ENCODE results near the gene C1orf50. TPM values are rescaled to one million over a fixed set of nuclear protein-coding genes. Genes with fewer than 3 reads are reported as not detected.
A peak's percentile ranks its signal among the peaks of the same experiment; 100 is the strongest.

Gene C1orf50
- total RNA-seq, 1 experiment from 2014 or later, result 8.3 TPM

DNA sequence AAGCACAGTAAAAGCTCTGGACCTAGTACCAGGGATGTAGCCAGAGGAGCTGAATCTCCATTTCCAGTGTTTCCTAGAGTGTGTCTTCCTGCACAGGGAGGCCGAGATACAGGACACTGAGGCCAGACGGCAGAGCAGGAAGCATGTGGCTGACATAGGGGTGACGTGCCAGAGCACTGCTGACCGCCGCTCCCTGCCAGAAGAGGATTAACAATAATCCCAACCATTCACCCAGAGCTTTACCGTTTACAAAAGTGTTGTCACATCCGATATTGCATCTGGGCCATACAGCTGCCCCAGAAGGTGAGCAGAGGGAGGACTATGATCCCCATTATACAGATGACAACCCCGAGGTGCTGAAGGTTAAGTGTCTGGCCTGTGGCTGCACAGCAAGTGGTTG lies 21.2 kb upstream of the C1orf50 start:
- H3K27ac ChIP-seq, result no peak overlapping the region
- H4K20me1 ChIP-seq (ENCODE audit: insufficient read depth), result no peaks in the 10 kb centered on the region
- CTCF ChIA-PET, result no interaction called here
- no peak overlapping the region for H2AFZ ChIP-seq
- H3K36me3 ChIP-seq (ENCODE audit: low read depth), result no peaks in the 10 kb centered on the region
- intact Hi-C loops (cut with micrococcal nuclease; ENCODE audit: unreplicated experiment), result no loop called here
- H3F3A ChIP-seq (ENCODE audit: insufficient read depth, low read depth), result no peaks in the 10 kb centered on the region
- no peaks in the 10 kb centered on the region for H3K79me2 ChIP-seq (ENCODE audit: low read depth)
- DNase-seq, result no peak
- no peaks in the 10 kb centered on the region for H3K9me3 ChIP-seq (ENCODE audit: insufficient read depth, low read depth)
- no peaks in the 10 kb centered on the region for H3K27me3 ChIP-seq (ENCODE audit: insufficient read depth, low read depth)
- POLR2A ChIA-PET (ENCODE audit: unreplicated experiment), result no interaction called here
- H3K4me1 ChIP-seq (replicated peaks; ENCODE audit: insufficient read depth), result no peaks in the 10 kb centered on the region
- no peak overlapping the region for H3K4me2 ChIP-seq
- no peak overlapping the region for H3K4me3 ChIP-seq
- TF ChIP-seq, protein P1, sequence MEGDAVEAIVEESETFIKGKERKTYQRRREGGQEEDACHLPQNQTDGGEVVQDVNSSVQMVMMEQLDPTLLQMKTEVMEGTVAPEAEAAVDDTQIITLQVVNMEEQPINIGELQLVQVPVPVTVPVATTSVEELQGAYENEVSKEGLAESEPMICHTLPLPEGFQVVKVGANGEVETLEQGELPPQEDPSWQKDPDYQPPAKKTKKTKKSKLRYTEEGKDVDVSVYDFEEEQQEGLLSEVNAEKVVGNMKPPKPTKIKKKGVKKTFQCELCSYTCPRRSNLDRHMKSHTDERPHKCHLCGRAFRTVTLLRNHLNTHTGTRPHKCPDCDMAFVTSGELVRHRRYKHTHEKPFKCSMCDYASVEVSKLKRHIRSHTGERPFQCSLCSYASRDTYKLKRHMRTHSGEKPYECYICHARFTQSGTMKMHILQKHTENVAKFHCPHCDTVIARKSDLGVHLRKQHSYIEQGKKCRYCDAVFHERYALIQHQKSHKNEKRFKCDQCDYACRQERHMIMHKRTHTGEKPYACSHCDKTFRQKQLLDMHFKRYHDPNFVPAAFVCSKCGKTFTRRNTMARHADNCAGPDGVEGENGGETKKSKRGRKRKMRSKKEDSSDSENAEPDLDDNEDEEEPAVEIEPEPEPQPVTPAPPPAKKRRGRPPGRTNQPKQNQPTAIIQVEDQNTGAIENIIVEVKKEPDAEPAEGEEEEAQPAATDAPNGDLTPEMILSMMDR (conservative IDR thresholded peaks at IDR 0.05), result no peak
- no peak for TF ChIP-seq EZH2 (IDR thresholded peaks at IDR 0.05; ENCODE audit: low read depth)
- no TSS peak for BruUV-seq (replicated peaks)
- H3K9me2 ChIP-seq (ENCODE audit: insufficient read depth), result no peaks in the 10 kb centered on the region

DNA sequence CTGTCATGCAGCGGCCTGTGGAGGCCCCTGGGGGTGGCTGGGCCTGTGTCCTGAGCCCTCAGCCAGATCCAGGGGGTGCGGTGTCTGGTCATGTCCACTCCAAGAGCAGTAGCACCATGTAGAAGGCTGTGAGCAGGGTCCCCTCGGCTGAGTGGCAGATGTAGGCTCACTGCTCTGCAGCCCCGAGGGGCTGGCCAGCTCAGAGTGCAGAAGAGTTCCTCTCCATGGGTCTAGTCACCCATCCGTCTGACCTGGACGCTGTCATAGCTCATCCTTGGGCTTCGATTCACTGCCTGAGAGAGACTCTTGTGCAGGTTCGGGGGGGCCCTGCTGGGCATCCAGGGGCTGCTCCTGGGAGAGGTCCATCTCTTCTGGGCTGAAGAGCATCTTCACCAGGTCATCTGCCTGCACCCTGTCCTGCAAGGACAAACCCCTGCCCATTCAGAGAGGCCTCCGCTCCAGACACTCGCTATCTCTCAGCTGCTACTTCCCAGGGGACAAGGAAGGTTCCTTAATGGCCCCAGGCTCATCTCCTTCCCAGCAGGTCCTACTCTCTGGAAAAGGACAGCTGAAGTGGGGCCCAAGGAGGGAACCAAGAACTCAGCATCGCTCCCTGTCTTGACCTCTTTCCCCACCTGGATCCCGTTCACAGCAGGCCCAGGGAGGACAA lies 20.5 kb upstream of the C1orf50 start:
- CTCF ChIA-PET, result interaction anchor here (0.6 kb wide), 1 partner anchor 20 kb away, joined by 3 read pairs; no protein-coding TSS in a partner anchor
- Histone ChIP-seq H3K79me2 (ENCODE audit: low read depth) (no peaks in the 10 kb centered on the region), H3K27me3 (ENCODE audit: insufficient read depth, low read depth) (no peaks in the 10 kb centered on the region), H4K20me1 (ENCODE audit: insufficient read depth) (no peaks in the 10 kb centered on the region), H3K9me2 (ENCODE audit: insufficient read depth) (no peaks in the 10 kb centered on the region), H3K9me3 (ENCODE audit: insufficient read depth, low read depth) (no peaks in the 10 kb centered on the region), H2AFZ (no peak overlapping the region), H3K4me3 (no peak overlapping the region), H3K4me2 (no peak overlapping the region), H3K4me1 (replicated peaks; ENCODE audit: insufficient read depth) (no peaks in the 10 kb centered on the region), H3F3A (ENCODE audit: insufficient read depth, low read depth) (no peaks in the 10 kb centered on the region), H3K36me3 (ENCODE audit: low read depth) (no peaks in the 10 kb centered on the region), H3K27ac (no peak overlapping the region)
- no TSS peak for BruUV-seq (replicated peaks)
- DNase-seq, result no peak
- POLR2A ChIA-PET (ENCODE audit: unreplicated experiment), result interaction anchor here (0.6 kb wide), 1 partner anchor 430 kb away, joined by 3 read pairs; no protein-coding TSS in a partner anchor
- intact Hi-C loops (cut with micrococcal nuclease; ENCODE audit: unreplicated experiment), result no loop called here
- TF ChIP-seq, protein P1 (conservative IDR thresholded peaks at IDR 0.05), result no peak
- TF ChIP-seq EZH2 (IDR thresholded peaks at IDR 0.05; ENCODE audit: low read depth), result no peak

DNA sequence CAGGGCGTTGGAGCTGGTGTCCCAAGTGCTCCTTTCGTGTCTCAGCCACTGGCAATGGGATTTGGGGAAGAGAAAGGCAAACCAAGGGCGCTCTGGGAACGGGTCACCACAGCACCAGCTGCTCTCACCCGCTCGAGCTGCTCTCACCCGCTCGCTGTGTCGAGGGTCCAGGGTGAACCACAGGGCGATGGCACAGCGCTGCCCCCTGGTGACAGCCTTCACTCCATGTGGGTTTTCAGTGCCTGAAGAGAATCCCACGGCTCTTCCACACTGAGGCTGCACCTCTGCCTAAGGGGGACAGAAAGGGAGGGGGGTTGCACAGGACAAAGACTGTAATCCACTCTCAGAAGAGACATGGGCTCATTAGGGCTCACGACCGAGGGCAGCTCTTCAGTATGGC lies 19.9 kb upstream of the C1orf50 start:
- H3K9me2 ChIP-seq (ENCODE audit: insufficient read depth), result no peaks in the 10 kb centered on the region
- POLR2A ChIA-PET (ENCODE audit: unreplicated experiment), result interaction anchor here (0.6 kb wide), 1 partner anchor 431 kb away, joined by 3 read pairs; no protein-coding TSS in a partner anchor
- DNase-seq, result peak in 1 of 2 experiments; percentile 19
- H3K4me1 ChIP-seq (replicated peaks; ENCODE audit: insufficient read depth), result no peaks in the 10 kb centered on the region
- CTCF ChIA-PET, result interaction anchor here (0.6 kb wide), 2 partner anchors 21 to 507 kb away, joined by 3 read pairs; no protein-coding TSS in a partner anchor
- H3K27ac ChIP-seq, result no peak overlapping the region
- no peaks in the 10 kb centered on the region for H3K9me3 ChIP-seq (ENCODE audit: insufficient read depth, low read depth)
- TF ChIP-seq, protein P1 (conservative IDR thresholded peaks at IDR 0.05), result peak; percentile 69
- no peak for TF ChIP-seq EZH2 (IDR thresholded peaks at IDR 0.05; ENCODE audit: low read depth)
- no peaks in the 10 kb centered on the region for H3F3A ChIP-seq (ENCODE audit: insufficient read depth, low read depth)
- intact Hi-C loops (cut with micrococcal nuclease; ENCODE audit: unreplicated experiment), result no loop called here
- H3K4me2 ChIP-seq, result no peak overlapping the region
- no peaks in the 10 kb centered on the region for H3K79me2 ChIP-seq (ENCODE audit: low read depth)
- H2AFZ ChIP-seq, result no peak overlapping the region
- no TSS peak for BruUV-seq (replicated peaks)
- H3K4me3 ChIP-seq, result no peak overlapping the region
- no peaks in the 10 kb centered on the region for H3K27me3 ChIP-seq (ENCODE audit: insufficient read depth, low read depth)
- no peaks in the 10 kb centered on the region for H4K20me1 ChIP-seq (ENCODE audit: insufficient read depth)
- H3K36me3 ChIP-seq (ENCODE audit: low read depth), result no peaks in the 10 kb centered on the region

All from PC-9 (cell line).